ENCODE data around the gene CDK5RAP2. TPM values are rescaled to one million over a fixed set of nuclear protein-coding genes. Genes with fewer than 3 reads are reported as not detected.

Gene CDK5RAP2
- total and polyA plus RNA-seq, 9 of the 15 experiments (the other 6 are each of a cell fraction or from before 2014, with no cell fraction given): 19.9 to 68.8 (median 42.2) TPM

GRCh38 chr9:120580051-120580896 is at the start of gene CDK5RAP2 (continued):
- TF ChIP-seq RREB1 (CRISPR knock-in tag; IDR thresholded peaks at IDR 0.05) (peak; percentile 69; the same call in 1 of the 2 replicates), YBX1 (IDR thresholded peaks at IDR 0.05) (no peak), HLTF (IDR thresholded peaks at IDR 0.05) (no peak), CAMTA2 (CRISPR knock-in tag; conservative IDR thresholded peaks at IDR 0.05) (no peak), HDAC8 (tag; IDR thresholded peaks at IDR 0.05) (peak; percentile 94), MYNN (IDR thresholded peaks at IDR 0.05) (no peak), MYNN (CRISPR knock-in tag; IDR thresholded peaks at IDR 0.05) (no peak), ZC3H11A (IDR thresholded peaks at IDR 0.05; ENCODE audit: low read depth, low read length) (no peak), NR3C1 (CRISPR knock-in tag; IDR thresholded peaks at IDR 0.05) (no peak)
- TF ChIP-seq, protein P1, sequence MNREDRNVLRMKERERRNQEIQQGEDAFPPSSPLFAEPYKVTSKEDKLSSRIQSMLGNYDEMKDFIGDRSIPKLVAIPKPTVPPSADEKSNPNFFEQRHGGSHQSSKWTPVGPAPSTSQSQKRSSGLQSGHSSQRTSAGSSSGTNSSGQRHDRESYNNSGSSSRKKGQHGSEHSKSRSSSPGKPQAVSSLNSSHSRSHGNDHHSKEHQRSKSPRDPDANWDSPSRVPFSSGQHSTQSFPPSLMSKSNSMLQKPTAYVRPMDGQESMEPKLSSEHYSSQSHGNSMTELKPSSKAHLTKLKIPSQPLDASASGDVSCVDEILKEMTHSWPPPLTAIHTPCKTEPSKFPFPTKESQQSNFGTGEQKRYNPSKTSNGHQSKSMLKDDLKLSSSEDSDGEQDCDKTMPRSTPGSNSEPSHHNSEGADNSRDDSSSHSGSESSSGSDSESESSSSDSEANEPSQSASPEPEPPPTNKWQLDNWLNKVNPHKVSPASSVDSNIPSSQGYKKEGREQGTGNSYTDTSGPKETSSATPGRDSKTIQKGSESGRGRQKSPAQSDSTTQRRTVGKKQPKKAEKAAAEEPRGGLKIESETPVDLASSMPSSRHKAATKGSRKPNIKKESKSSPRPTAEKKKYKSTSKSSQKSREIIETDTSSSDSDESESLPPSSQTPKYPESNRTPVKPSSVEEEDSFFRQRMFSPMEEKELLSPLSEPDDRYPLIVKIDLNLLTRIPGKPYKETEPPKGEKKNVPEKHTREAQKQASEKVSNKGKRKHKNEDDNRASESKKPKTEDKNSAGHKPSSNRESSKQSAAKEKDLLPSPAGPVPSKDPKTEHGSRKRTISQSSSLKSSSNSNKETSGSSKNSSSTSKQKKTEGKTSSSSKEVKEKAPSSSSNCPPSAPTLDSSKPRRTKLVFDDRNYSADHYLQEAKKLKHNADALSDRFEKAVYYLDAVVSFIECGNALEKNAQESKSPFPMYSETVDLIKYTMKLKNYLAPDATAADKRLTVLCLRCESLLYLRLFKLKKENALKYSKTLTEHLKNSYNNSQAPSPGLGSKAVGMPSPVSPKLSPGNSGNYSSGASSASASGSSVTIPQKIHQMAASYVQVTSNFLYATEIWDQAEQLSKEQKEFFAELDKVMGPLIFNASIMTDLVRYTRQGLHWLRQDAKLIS (CRISPR knock-in tag; IDR thresholded peaks at IDR 0.05): no peak; the same call in 1 of the 2 replicates

All from K562 (cell line).